ENCODE results near the gene UPF3A. TPM values are rescaled to one million over a fixed set of nuclear protein-coding genes. Genes with fewer than 3 reads are reported as not detected.
A peak's percentile ranks its signal among the peaks of the same experiment; 100 is the strongest.

UPF3A gene
- total and polyA plus RNA-seq, 2 experiments from 2014 or later = 45.0 to 174 TPM

- DNase-seq (ENCODE audit: low spot score) (no peak), ATAC-seq (no peak)
- Histone ChIP-seq H3K27ac (ENCODE audit: low read depth) (no peak overlapping the region), H3K4me1 (ENCODE audit: insufficient read depth) (peaks cover 10% of the 10 kb centered on the region), H3K36me3 (ENCODE audit: insufficient read depth) (peaks cover 11% of the 10 kb centered on the region; the same call in 1 of the 2 replicates), H3K79me2 (replicated peaks; ENCODE audit: insufficient read depth) (peaks cover 18% of the 10 kb centered on the region), H2AFZ (no peak overlapping the region), H4K20me1 (replicated peaks; ENCODE audit: insufficient read depth) (peaks cover 12% of the 10 kb centered on the region; the same call in 1 of the 2 replicates), H3K9me2 (ENCODE audit: insufficient read depth) (no peaks in the 10 kb centered on the region), H3K27me3 (ENCODE audit: insufficient read depth) (no peaks in the 10 kb centered on the region), H3K4me3 (no peak overlapping the region), H3K4me2 (no peak overlapping the region), H3F3A (replicated peaks; ENCODE audit: low read depth) (peaks cover 20% of the 10 kb centered on the region)
- Mint-ChIP-seq H3K27ac (no peak overlapping the region), H3K27me3 (ENCODE audit: insufficient read depth, low read depth, poor library complexity) (peaks cover 11% of the 10 kb centered on the region), H3K4me3 (no peak overlapping the region), H3K4me1 (peaks cover 22% of the 10 kb centered on the region), H3K9me3 (no peaks in the 10 kb centered on the region), H3K36me3 (ENCODE audit: low read depth) (peaks cover 29% of the 10 kb centered on the region)
- TF ChIP-seq REST (IDR thresholded peaks at IDR 0.05; ENCODE audit: unreplicated experiment) (no peak), ZNF114 (CRISPR knock-in tag; IDR thresholded peaks at IDR 0.05) (no peak), NANOG (IDR thresholded peaks at IDR 0.05; ENCODE audit: borderline replicate concordance) (no peak), STAT1 (IDR thresholded peaks at IDR 0.05; ENCODE audit: unreplicated experiment) (no peak), CTCF (conservative IDR thresholded peaks at IDR 0.05; ENCODE audit: low read depth in 2 of 2) (no peak)
Measured at GRCh38 chr13:114279146-114279545, 2.3 kb upstream of the UPF3A start.

GRCh38 chr13:114279758-114280355, 1.5 kb upstream of the UPF3A start:
- H3K27me3 ChIP-seq (ENCODE audit: insufficient read depth) = no peaks in the 10 kb centered on the region
- DNase-seq (ENCODE audit: low spot score) (no peak), ATAC-seq (no peak)
- H3K79me2 ChIP-seq (replicated peaks; ENCODE audit: insufficient read depth) = peaks cover 25% of the 10 kb centered on the region
- Mint-ChIP-seq H3K27me3 (ENCODE audit: insufficient read depth, low read depth, poor library complexity) (peaks cover 11% of the 10 kb centered on the region), H3K36me3 (ENCODE audit: low read depth) (peaks cover 32% of the 10 kb centered on the region), H3K27ac (peak overlapping the region; percentile 85), H3K9me3 (no peaks in the 10 kb centered on the region), H3K4me3 (peak overlapping the region; percentile 81), H3K4me1 (peaks cover 22% of the 10 kb centered on the region)
- H3K9me2 ChIP-seq (ENCODE audit: insufficient read depth) = no peaks in the 10 kb centered on the region
- peak overlapping the region; percentile 77 for H3K4me3 ChIP-seq
- H3F3A ChIP-seq (replicated peaks; ENCODE audit: low read depth) = peaks cover 14% of the 10 kb centered on the region
- H3K4me1 ChIP-seq (ENCODE audit: insufficient read depth) = peaks cover 10% of the 10 kb centered on the region
- H4K20me1 ChIP-seq (replicated peaks; ENCODE audit: insufficient read depth) = peaks cover 14% of the 10 kb centered on the region
- no peak overlapping the region for H2AFZ ChIP-seq
- H3K27ac ChIP-seq (ENCODE audit: low read depth) = peak overlapping the region; percentile 100
- H3K4me2 ChIP-seq = peak overlapping the region; percentile 81
- H3K36me3 ChIP-seq (ENCODE audit: insufficient read depth) = peaks cover 11% of the 10 kb centered on the region; the same call in 1 of the 2 replicates
- TF ChIP-seq STAT1 (IDR thresholded peaks at IDR 0.05; ENCODE audit: unreplicated experiment) = no peak
